ENCODE results near the gene FAM98C.
A peak's percentile ranks its signal among the peaks of the same experiment; 100 is the strongest.

FAM98C gene

DNA sequence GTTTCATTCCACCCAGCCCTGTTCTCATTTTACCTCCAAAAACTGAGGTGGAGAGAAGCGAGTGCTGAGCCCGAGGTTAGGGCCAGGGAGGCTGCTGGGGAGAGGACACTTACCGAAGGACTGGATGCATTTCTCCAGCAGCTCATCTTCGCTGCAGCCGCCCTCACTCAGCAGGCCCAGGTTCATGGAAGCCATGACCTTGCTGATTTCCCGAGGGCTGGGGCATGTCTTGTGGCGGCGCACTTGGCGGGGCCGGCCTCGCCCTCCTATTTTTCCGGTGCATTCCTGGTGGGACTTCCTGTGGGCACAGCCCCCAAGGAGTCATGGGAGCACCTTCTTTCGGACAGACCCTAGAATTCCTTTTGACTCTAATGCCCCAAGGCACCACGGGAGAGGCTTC, 19.0 kb downstream of the FAM98C start:
- Histone ChIP-seq H3K27ac (ENCODE audit: low read length) (no peak overlapping the region), H4K20me1 (ENCODE audit: insufficient read depth, low read length) (0 out of 2 replicates have a peak, but pooled peaks cover 4% of the 10 kb centered on the region), H3K27me3 (ENCODE audit: low read depth, low read length) (no peaks in the 10 kb centered on the region), H2AFZ (ENCODE audit: low read depth, low read length) (no peak overlapping the region), H3K9ac (ENCODE audit: low read length) (no peak overlapping the region), H3K4me1 (ENCODE audit: low read length) (peaks cover 61% of the 10 kb centered on the region), H3K4me3 (ENCODE audit: low read length) (no peak overlapping the region), H3K36me3 (replicated peaks; ENCODE audit: low read depth, low read length) (peaks cover 52% of the 10 kb centered on the region), H3K4me2 (ENCODE audit: low read length) (no peak overlapping the region), H3K79me2 (ENCODE audit: low read length) (peaks cover 27% of the 10 kb centered on the region), H3K9me3 (ENCODE audit: insufficient read depth, low read length) (no peaks in the 10 kb centered on the region)
- TF ChIP-seq, protein P1, sequence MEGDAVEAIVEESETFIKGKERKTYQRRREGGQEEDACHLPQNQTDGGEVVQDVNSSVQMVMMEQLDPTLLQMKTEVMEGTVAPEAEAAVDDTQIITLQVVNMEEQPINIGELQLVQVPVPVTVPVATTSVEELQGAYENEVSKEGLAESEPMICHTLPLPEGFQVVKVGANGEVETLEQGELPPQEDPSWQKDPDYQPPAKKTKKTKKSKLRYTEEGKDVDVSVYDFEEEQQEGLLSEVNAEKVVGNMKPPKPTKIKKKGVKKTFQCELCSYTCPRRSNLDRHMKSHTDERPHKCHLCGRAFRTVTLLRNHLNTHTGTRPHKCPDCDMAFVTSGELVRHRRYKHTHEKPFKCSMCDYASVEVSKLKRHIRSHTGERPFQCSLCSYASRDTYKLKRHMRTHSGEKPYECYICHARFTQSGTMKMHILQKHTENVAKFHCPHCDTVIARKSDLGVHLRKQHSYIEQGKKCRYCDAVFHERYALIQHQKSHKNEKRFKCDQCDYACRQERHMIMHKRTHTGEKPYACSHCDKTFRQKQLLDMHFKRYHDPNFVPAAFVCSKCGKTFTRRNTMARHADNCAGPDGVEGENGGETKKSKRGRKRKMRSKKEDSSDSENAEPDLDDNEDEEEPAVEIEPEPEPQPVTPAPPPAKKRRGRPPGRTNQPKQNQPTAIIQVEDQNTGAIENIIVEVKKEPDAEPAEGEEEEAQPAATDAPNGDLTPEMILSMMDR (IDR thresholded peaks at IDR 0.05; ENCODE audit: low read depth, low read length), result no peak
- TF ChIP-seq EZH2phosphoT487 (IDR thresholded peaks at IDR 0.05; ENCODE audit: low read depth), result no peak

GRCh38 chr19:38422438-38422837, 19.5 kb downstream of the FAM98C start:
- H3K27ac ChIP-seq (ENCODE audit: low read length), result no peak overlapping the region
- H3K4me2 ChIP-seq (ENCODE audit: low read length), result no peak overlapping the region
- 0 out of 2 replicates have a peak, but pooled peaks cover 4% of the 10 kb centered on the region for H4K20me1 ChIP-seq (ENCODE audit: insufficient read depth, low read length)
- H3K79me2 ChIP-seq (ENCODE audit: low read length), result peaks cover 27% of the 10 kb centered on the region
- H2AFZ ChIP-seq (ENCODE audit: low read depth, low read length), result no peak overlapping the region
- H3K9ac ChIP-seq (ENCODE audit: low read length), result no peak overlapping the region
- peaks cover 46% of the 10 kb centered on the region for H3K36me3 ChIP-seq (replicated peaks; ENCODE audit: low read depth, low read length)
- TF ChIP-seq, protein P1 (IDR thresholded peaks at IDR 0.05; ENCODE audit: low read depth, low read length), result no peak
- no peak for TF ChIP-seq EZH2phosphoT487 (IDR thresholded peaks at IDR 0.05; ENCODE audit: low read depth)
- H3K27me3 ChIP-seq (ENCODE audit: low read depth, low read length), result no peaks in the 10 kb centered on the region
- H3K4me1 ChIP-seq (ENCODE audit: low read length), result peaks cover 55% of the 10 kb centered on the region
- H3K9me3 ChIP-seq (ENCODE audit: insufficient read depth, low read length), result no peaks in the 10 kb centered on the region
- no peak overlapping the region for H3K4me3 ChIP-seq (ENCODE audit: low read length)

DNA sequence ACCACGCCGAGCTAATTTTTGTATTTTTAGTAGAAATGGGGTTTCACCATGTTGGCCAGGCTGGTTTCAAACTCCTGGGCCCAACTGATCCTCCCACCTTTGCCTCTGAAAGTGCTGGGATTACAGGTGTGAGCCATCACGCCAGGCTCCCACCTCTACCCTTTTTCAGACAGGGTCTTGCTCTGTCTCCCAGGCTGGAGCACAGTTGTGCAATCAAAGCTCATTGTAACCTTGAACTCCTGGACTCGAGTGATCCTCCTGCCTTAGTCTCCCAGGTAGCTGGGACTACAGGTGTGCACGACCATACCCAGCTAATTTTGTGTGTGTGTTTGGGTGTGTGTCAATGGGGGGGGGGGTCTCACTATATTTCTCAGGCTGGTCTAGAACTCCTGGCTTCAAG, 21.4 kb downstream of the FAM98C start:
- Histone ChIP-seq H3K9ac (ENCODE audit: low read length) (no peak overlapping the region), H3K4me3 (ENCODE audit: low read length) (peak overlapping the region; percentile 88), H3K4me2 (ENCODE audit: low read length) (peak overlapping the region; percentile 96), H4K20me1 (ENCODE audit: insufficient read depth, low read length) (0 out of 2 replicates have a peak, but pooled peaks cover 4% of the 10 kb centered on the region), H3K9me3 (ENCODE audit: insufficient read depth, low read length) (no peaks in the 10 kb centered on the region), H3K4me1 (ENCODE audit: low read length) (peaks cover 54% of the 10 kb centered on the region), H3K36me3 (replicated peaks; ENCODE audit: low read depth, low read length) (peaks cover 34% of the 10 kb centered on the region), H3K27ac (ENCODE audit: low read length) (no peak overlapping the region), H3K27me3 (ENCODE audit: low read depth, low read length) (no peaks in the 10 kb centered on the region), H3K79me2 (ENCODE audit: low read length) (peaks cover 27% of the 10 kb centered on the region), H2AFZ (ENCODE audit: low read depth, low read length) (no peak overlapping the region)
- TF ChIP-seq, protein P1 (IDR thresholded peaks at IDR 0.05; ENCODE audit: low read depth, low read length), result no peak
- no peak for TF ChIP-seq EZH2phosphoT487 (IDR thresholded peaks at IDR 0.05; ENCODE audit: low read depth)

DNA sequence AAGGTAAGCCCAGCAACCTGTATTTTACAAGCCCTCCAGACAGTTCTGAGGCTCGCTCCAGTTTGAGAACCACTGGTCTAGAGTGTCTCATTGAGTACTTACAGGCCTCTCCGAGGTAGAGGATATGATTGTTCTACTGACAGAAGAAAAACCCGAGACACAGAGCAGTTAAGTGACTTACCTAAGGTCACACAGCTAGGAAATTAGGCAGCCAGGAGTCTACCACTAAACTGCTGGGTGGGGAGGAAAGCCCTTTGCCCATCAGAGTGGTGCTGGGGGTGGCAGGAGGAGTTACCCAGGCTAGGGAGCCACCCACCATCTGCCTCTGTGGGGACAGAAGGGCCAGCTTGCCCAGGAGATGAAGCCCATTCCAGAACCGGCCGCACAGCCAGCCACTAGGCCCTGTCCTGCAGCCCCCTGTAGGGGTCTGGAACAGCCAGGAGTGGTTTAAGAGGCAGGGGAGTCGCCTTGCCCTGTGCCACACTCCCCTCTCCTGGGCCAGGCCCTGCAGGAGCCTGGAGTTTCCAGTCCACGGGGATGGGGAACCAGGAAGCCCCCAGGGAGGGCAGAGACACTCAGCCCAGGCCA, 22.4 kb downstream of the FAM98C start:
- Histone ChIP-seq H3K4me1 (ENCODE audit: low read length) (peaks cover 54% of the 10 kb centered on the region), H2AFZ (ENCODE audit: low read depth, low read length) (no peak overlapping the region), H3K27me3 (ENCODE audit: low read depth, low read length) (no peaks in the 10 kb centered on the region), H4K20me1 (ENCODE audit: insufficient read depth, low read length) (no peaks in the 10 kb centered on the region), H3K9ac (ENCODE audit: low read length) (peak overlapping the region; percentile 96), H3K36me3 (replicated peaks; ENCODE audit: low read depth, low read length) (peaks cover 26% of the 10 kb centered on the region), H3K4me3 (ENCODE audit: low read length) (peak overlapping the region; percentile 88), H3K79me2 (ENCODE audit: low read length) (peaks cover 27% of the 10 kb centered on the region), H3K27ac (ENCODE audit: low read length) (peak overlapping the region; percentile 96), H3K4me2 (ENCODE audit: low read length) (peak overlapping the region; percentile 96), H3K9me3 (ENCODE audit: insufficient read depth, low read length) (no peaks in the 10 kb centered on the region)
- TF ChIP-seq, protein P1 (IDR thresholded peaks at IDR 0.05; ENCODE audit: low read depth, low read length), result no peak
- no peak for TF ChIP-seq EZH2phosphoT487 (IDR thresholded peaks at IDR 0.05; ENCODE audit: low read depth)

Measured in OCI-LY3 (cell line).